ENCODE measurements around the gene YJU2. TPM values are rescaled to one million over a fixed set of nuclear protein-coding genes. Genes with fewer than 3 reads are reported as not detected.
A peak's percentile ranks its signal among the peaks of the same experiment; 100 is the strongest.

Gene YJU2
- total and polyA plus RNA-seq, 2 of the 13 experiments (the other 11 are each of a cell fraction or from before 2014, with no cell fraction given): 9.3 to 17.9 TPM

GRCh38 chr19:4310247-4311121, 63.6 kb downstream of the YJU2 start (continued):
- TF ChIP-seq USF2 (IDR thresholded peaks at IDR 0.05; ENCODE audit: low read depth, low read length) (no peak), USF2 (CRISPR knock-in tag; IDR thresholded peaks at IDR 0.05; ENCODE audit: borderline replicate concordance) (0 out of 2 replicates have a peak, but pooled peaks have one; percentile 28), ZNF790 (CRISPR knock-in tag; IDR thresholded peaks at IDR 0.05; ENCODE audit: borderline replicate concordance) (no peak), ZMYM2 (CRISPR knock-in tag; IDR thresholded peaks at IDR 0.05) (peak; percentile 93), MIXL1 (CRISPR knock-in tag; IDR thresholded peaks at IDR 0.05) (peak; percentile 92), ZNF746 (CRISPR knock-in tag; IDR thresholded peaks at IDR 0.05) (peak; percentile 77; the same call in 1 of the 2 replicates), PCBP2 (optimal IDR thresholded peaks at IDR 0.05; ENCODE audit: low read depth, low read length, poor library complexity, severe bottlenecking) (no peak), ZNF605 (CRISPR knock-in tag; IDR thresholded peaks at IDR 0.05) (peak; percentile 98), TBX3 (IDR thresholded peaks at IDR 0.05; ENCODE audit: borderline replicate concordance) (0 out of 2 replicates have a peak, but pooled peaks have one; percentile 17), ZNF878 (CRISPR knock-in tag; IDR thresholded peaks at IDR 0.05) (peak; percentile 82), MED1 (CRISPR knock-in tag; IDR thresholded peaks at IDR 0.05) (peak; percentile 94), MEIS1 (CRISPR knock-in tag; IDR thresholded peaks at IDR 0.05; ENCODE audit: borderline replicate concordance) (peak; percentile 23; the same call in 1 of the 2 replicates), ZNF891 (CRISPR knock-in tag; IDR thresholded peaks at IDR 0.05) (peak; percentile 67; the same call in 1 of the 2 replicates), RXRB (CRISPR knock-in tag; IDR thresholded peaks at IDR 0.05; ENCODE audit: borderline replicate concordance) (peak; percentile 95), ZBTB4 (CRISPR knock-in tag; IDR thresholded peaks at IDR 0.05; ENCODE audit: borderline replicate concordance) (peak; percentile 60; the same call in 1 of the 2 replicates), POLR2G (IDR thresholded peaks at IDR 0.05; ENCODE audit: low read depth, low read length) (peak; percentile 79), IRF2 (CRISPR knock-in tag; IDR thresholded peaks at IDR 0.05) (peak; percentile 91), MYPOP (CRISPR knock-in tag; IDR thresholded peaks at IDR 0.05) (peak; percentile 65), HDAC6 (IDR thresholded peaks at IDR 0.05; ENCODE audit: low read depth, low read length) (no peak), ZNF296 (CRISPR knock-in tag; conservative IDR thresholded peaks at IDR 0.05) (peak; percentile 98), ZNF558 (CRISPR knock-in tag; IDR thresholded peaks at IDR 0.05; ENCODE audit: borderline replicate concordance) (no peak), HIVEP1 (CRISPR knock-in tag; IDR thresholded peaks at IDR 0.05) (peak; percentile 96), ZNF883 (CRISPR knock-in tag; IDR thresholded peaks at IDR 0.05; ENCODE audit: not compliant biosample characterization) (peak; percentile 56), ZNF354B (CRISPR knock-in tag; IDR thresholded peaks at IDR 0.05) (0 out of 2 replicates have a peak, but pooled peaks have one; percentile 57)
